HG03175 (cell line): Measurements from ENCODE around the gene CACNA1C.

Experiments
- ATAC-seq: cut with Tn5 transposase; IDR thresholded peaks from one replicate; pipeline ENCODE4 v1.9.1; 2021; ENCODE audit warnings: mild to moderate bottlenecking, moderate library complexity; ENCODE audit not compliant: unreplicated experiment

CACNA1C gene

GRCh38 chr12:2034633-2035430, 18.0 kb upstream of the CACNA1C start:
- ATAC-seq, result peak; percentile 89

- no peak for ATAC-seq
These were observed 17.2 kb upstream of the CACNA1C start for GRCh38 chr12:2035431-2036055.

- no peak for ATAC-seq
These were observed 13.8 kb upstream of the CACNA1C start for GRCh38 chr12:2039034-2039433.

- no peak for ATAC-seq
These were observed 9.7 kb upstream of the CACNA1C start for GRCh38 chr12:2043054-2043453.

GRCh38 chr12:2044165-2044564, 8.6 kb upstream of the CACNA1C start:
- ATAC-seq, result no peak

- ATAC-seq, result no peak
These were observed 5.8 kb upstream of the CACNA1C start for GRCh38 chr12:2046957-2047356.

- ATAC-seq, result no peak
These were observed 5.0 kb upstream of the CACNA1C start for GRCh38 chr12:2047752-2048151.

GRCh38 chr12:2049604-2050540, 2.9 kb upstream of the CACNA1C start:
- ATAC-seq, result no peak

GRCh38 chr12:2051700-2052621, 826 bp upstream of the CACNA1C start:
- no peak for ATAC-seq

GRCh38 chr12:2053691-2054090, 904 bp downstream of the CACNA1C start:
- ATAC-seq, result no peak

- ATAC-seq, result no peak
These were observed 1.6 kb downstream of the CACNA1C start for GRCh38 chr12:2054091-2055018.

- ATAC-seq, result no peak
These were observed 4.4 kb downstream of the CACNA1C start for GRCh38 chr12:2057041-2057794.

- no peak for ATAC-seq
These were observed 5.1 kb downstream of the CACNA1C start for GRCh38 chr12:2057795-2058408.

GRCh38 chr12:2058837-2059236, 6.0 kb downstream of the CACNA1C start:
- ATAC-seq, result no peak

- ATAC-seq, result no peak
These were observed 8.6 kb downstream of the CACNA1C start for GRCh38 chr12:2061402-2061801.

- ATAC-seq, result no peak
These were observed 11.3 kb downstream of the CACNA1C start for GRCh38 chr12:2064071-2064507.

- ATAC-seq, result no peak
These were observed 15.9 kb downstream of the CACNA1C start for GRCh38 chr12:2068653-2069052.

GRCh38 chr12:2070440-2071045, 17.8 kb downstream of the CACNA1C start:
- no peak for ATAC-seq
